SU-DHL-6 (cell line): ENCODE measurements around the gene GPD2.

Source experiments
- CTCF ChIP-seq: fragments of 200-600 bp; sonication (generic); IDR thresholded peaks from one replicate; pipeline ENCODE4 v1.5.1; 2017; ENCODE audit warnings: antibody characterized with exemption, mild to moderate bottlenecking, low read length, moderate library complexity; ENCODE audit not compliant: insufficient read depth, poor library complexity, severe bottlenecking
- EZH2phosphoT487 ChIP-seq: fragments of 200-600 bp; sonication (generic), shearing (Covaris generic); conservative IDR thresholded peaks from 2 replicates; pipeline ENCODE4 v1.6.1; 2018; ENCODE audit warnings: mild to moderate bottlenecking, antibody characterized with exemption, low read length, moderate library complexity, mixed read lengths

DNA sequence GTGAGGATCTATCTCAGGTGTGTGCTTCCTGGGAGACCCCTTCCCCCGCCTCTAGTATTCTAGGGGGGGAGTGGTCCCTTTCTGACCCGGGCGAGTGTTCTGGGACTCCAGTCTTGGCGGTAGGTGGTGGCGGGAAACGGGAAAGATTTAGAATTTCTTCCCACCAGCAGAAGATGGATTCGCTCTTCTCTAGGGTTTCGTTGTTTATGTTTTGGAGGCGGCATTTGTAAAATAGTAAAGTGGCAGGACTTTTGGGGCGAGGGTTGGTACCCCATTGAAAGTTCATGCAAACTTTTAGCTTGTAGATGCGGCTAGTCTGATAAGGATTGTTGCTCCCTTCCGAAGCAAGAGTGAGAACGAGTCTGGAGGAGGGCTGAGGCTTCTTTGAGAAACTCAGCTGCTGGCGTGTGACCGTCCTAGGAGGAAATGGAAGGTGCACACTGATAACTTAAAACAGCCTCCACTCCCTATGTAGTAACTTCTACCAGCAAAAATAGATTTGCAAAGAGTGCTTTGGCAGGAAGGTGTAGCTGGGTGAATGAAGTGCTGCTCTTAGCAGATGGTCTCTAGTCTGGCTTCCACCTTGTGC lies 412 bp downstream of the GPD2 start:
- no peak for TF ChIP-seq CTCF
- TF ChIP-seq EZH2phosphoT487: no peak
